K562 (cell line): ENCODE measurements around the gene MUC5B.

Source experiments
- ELF4 ChIP-seq: fragments of 450-650 bp; formaldehyde crosslinking; IDR thresholded peaks from 2 replicates; pipeline ENCODE4 v1.4.0; 2022; ENCODE audit warnings: missing genetic modification characterization
- TCF7L2 ChIP-seq: fragments of 150-350 bp; IDR thresholded peaks from 2 replicates; pipeline ENCODE4 v1.6.1; 2016; ENCODE audit warnings: low read depth, mild to moderate bottlenecking, low read length, moderate library complexity
- TF ChIP-seq, protein P1 (sequence below): fragments of 200-600 bp; sonication (generic); IDR thresholded peaks from one replicate; pipeline ENCODE4 v1.6.1; 2012; ENCODE audit warnings: mild to moderate bottlenecking, low read depth, low read length, inconsistent platforms

DNA sequence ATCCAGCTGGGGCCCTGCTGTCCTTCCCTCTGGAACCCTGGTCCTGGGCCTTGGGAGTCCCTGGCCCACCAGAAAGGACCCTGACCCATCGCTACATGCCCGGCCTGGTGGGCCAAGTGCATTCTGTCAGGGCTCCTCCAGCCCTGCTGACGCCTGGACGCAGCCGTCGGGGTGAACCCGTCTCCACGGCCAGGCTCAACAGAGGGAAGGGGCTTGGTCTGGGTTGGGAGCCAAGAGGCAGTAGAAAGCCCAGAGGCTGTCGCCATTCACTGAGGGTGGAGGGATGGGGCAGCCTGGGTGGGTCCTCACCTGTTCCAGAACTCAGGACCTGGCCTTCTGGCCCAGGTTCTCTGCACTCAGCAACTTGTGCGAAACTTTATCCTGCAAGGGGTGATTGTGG is 47.6 kb downstream of the MUC5B start:
- TF ChIP-seq TCF7L2 (no peak), ELF4 (CRISPR knock-in tag) (no peak)
- TF ChIP-seq, protein P1, sequence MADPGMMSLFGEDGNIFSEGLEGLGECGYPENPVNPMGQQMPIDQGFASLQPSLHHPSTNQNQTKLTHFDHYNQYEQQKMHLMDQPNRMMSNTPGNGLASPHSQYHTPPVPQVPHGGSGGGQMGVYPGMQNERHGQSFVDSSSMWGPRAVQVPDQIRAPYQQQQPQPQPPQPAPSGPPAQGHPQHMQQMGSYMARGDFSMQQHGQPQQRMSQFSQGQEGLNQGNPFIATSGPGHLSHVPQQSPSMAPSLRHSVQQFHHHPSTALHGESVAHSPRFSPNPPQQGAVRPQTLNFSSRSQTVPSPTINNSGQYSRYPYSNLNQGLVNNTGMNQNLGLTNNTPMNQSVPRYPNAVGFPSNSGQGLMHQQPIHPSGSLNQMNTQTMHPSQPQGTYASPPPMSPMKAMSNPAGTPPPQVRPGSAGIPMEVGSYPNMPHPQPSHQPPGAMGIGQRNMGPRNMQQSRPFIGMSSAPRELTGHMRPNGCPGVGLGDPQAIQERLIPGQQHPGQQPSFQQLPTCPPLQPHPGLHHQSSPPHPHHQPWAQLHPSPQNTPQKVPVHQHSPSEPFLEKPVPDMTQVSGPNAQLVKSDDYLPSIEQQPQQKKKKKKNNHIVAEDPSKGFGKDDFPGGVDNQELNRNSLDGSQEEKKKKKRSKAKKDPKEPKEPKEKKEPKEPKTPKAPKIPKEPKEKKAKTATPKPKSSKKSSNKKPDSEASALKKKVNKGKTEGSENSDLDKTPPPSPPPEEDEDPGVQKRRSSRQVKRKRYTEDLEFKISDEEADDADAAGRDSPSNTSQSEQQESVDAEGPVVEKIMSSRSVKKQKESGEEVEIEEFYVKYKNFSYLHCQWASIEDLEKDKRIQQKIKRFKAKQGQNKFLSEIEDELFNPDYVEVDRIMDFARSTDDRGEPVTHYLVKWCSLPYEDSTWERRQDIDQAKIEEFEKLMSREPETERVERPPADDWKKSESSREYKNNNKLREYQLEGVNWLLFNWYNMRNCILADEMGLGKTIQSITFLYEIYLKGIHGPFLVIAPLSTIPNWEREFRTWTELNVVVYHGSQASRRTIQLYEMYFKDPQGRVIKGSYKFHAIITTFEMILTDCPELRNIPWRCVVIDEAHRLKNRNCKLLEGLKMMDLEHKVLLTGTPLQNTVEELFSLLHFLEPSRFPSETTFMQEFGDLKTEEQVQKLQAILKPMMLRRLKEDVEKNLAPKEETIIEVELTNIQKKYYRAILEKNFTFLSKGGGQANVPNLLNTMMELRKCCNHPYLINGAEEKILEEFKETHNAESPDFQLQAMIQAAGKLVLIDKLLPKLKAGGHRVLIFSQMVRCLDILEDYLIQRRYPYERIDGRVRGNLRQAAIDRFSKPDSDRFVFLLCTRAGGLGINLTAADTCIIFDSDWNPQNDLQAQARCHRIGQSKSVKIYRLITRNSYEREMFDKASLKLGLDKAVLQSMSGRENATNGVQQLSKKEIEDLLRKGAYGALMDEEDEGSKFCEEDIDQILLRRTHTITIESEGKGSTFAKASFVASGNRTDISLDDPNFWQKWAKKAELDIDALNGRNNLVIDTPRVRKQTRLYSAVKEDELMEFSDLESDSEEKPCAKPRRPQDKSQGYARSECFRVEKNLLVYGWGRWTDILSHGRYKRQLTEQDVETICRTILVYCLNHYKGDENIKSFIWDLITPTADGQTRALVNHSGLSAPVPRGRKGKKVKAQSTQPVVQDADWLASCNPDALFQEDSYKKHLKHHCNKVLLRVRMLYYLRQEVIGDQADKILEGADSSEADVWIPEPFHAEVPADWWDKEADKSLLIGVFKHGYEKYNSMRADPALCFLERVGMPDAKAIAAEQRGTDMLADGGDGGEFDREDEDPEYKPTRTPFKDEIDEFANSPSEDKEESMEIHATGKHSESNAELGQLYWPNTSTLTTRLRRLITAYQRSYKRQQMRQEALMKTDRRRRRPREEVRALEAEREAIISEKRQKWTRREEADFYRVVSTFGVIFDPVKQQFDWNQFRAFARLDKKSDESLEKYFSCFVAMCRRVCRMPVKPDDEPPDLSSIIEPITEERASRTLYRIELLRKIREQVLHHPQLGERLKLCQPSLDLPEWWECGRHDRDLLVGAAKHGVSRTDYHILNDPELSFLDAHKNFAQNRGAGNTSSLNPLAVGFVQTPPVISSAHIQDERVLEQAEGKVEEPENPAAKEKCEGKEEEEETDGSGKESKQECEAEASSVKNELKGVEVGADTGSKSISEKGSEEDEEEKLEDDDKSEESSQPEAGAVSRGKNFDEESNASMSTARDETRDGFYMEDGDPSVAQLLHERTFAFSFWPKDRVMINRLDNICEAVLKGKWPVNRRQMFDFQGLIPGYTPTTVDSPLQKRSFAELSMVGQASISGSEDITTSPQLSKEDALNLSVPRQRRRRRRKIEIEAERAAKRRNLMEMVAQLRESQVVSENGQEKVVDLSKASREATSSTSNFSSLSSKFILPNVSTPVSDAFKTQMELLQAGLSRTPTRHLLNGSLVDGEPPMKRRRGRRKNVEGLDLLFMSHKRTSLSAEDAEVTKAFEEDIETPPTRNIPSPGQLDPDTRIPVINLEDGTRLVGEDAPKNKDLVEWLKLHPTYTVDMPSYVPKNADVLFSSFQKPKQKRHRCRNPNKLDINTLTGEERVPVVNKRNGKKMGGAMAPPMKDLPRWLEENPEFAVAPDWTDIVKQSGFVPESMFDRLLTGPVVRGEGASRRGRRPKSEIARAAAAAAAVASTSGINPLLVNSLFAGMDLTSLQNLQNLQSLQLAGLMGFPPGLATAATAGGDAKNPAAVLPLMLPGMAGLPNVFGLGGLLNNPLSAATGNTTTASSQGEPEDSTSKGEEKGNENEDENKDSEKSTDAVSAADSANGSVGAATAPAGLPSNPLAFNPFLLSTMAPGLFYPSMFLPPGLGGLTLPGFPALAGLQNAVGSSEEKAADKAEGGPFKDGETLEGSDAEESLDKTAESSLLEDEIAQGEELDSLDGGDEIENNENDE = no peak
